SU-DHL-6 (cell line): ENCODE results near the gene HSD17B4.

Experiments used
- H2AFZ ChIP-seq: fragments of 200-600 bp; sonication (generic); 2 replicates; pipeline ENCODE4 v1.6.1; 2014; ENCODE audit warnings: low read depth, mild to moderate bottlenecking, moderate library complexity, mixed read lengths, antibody characterized with exemption, low read length; ENCODE audit not compliant: severe bottlenecking
- H3F3A ChIP-seq: fragments of 200-600 bp; shearing (Covaris generic); 2 replicates; pipeline ENCODE4 v1.6.0; 2016; ENCODE audit warnings: antibody characterized with exemption, mild to moderate bottlenecking; ENCODE audit not compliant: insufficient read depth
- H3K27ac ChIP-seq: fragments of 200-600 bp; sonication (generic); 2 replicates; pipeline ENCODE4 v1.5.1; 2016; ENCODE audit warnings: low read depth, mild to moderate bottlenecking, low read length, moderate library complexity, mixed read lengths
- H3K27me3 ChIP-seq: fragments of 200-600 bp; sonication (generic), shearing (Covaris generic); 2 replicates; pipeline ENCODE4 v1.6.0; 2014; ENCODE audit warnings: mild to moderate bottlenecking, low read length
- H3K36me3 ChIP-seq: fragments of 200-600 bp; sonication (generic); 2 replicates; pipeline ENCODE4 v1.6.1; 2014; ENCODE audit warnings: mild to moderate bottlenecking, low read length, mixed read lengths
- H3K4me2 ChIP-seq: fragments of 300-600, 200-600 bp; shearing (Covaris generic), sonication (generic); 2 replicates; pipeline ENCODE4 v1.6.0; 2014; ENCODE audit warnings: low read length, low read depth, mild to moderate bottlenecking; ENCODE audit not compliant: poor library complexity, severe bottlenecking
- H3K4me3 ChIP-seq: fragments of 200-600 bp; sonication (generic); 2 replicates; pipeline ENCODE4 v1.5.1; 2014; ENCODE audit warnings: antibody characterized with exemption, low read length, mild to moderate bottlenecking, mixed read lengths; ENCODE audit not compliant: insufficient read depth, poor library complexity, severe bottlenecking
- H3K79me2 ChIP-seq: fragments of 200-600 bp; sonication (generic); 2 replicates; pipeline ENCODE4 v1.6.1; 2014; ENCODE audit warnings: mild to moderate bottlenecking, low read length, moderate library complexity; ENCODE audit not compliant: insufficient read depth
- H3K9ac ChIP-seq: fragments of 200-600 bp; sonication (generic); 2 replicates; pipeline ENCODE4 v1.7.0; 2014; ENCODE audit warnings: mild to moderate bottlenecking, low read length
- H3K9me2 ChIP-seq: fragments of 200-600 bp; sonication (generic); replicated peaks from 2 replicates; pipeline ENCODE4 v1.6.1; 2014; ENCODE audit warnings: low read length; ENCODE audit not compliant: insufficient read depth
- H3K9me3 ChIP-seq: fragments of 200-600 bp; sonication (generic); 2 replicates; pipeline ENCODE4 v1.6.1; 2014; ENCODE audit warnings: low read length, mixed read lengths; ENCODE audit not compliant: insufficient read depth
- H4K20me1 ChIP-seq: fragments of 200-600 bp; sonication (generic); 2 replicates; pipeline ENCODE4 v1.6.1; 2014; ENCODE audit warnings: low read depth, mild to moderate bottlenecking, antibody characterized with exemption, low read length, moderate library complexity, mixed read lengths
- CTCF ChIP-seq: fragments of 200-600 bp; sonication (generic); IDR thresholded peaks from one replicate; pipeline ENCODE4 v1.5.1; 2017; ENCODE audit warnings: antibody characterized with exemption, mild to moderate bottlenecking, low read length, moderate library complexity; ENCODE audit not compliant: insufficient read depth, poor library complexity, severe bottlenecking
- EZH2phosphoT487 ChIP-seq: fragments of 200-600 bp; sonication (generic), shearing (Covaris generic); conservative IDR thresholded peaks from 2 replicates; pipeline ENCODE4 v1.6.1; 2018; ENCODE audit warnings: mild to moderate bottlenecking, antibody characterized with exemption, low read length, moderate library complexity, mixed read lengths

HSD17B4 gene

GRCh38 chr5:119541716-119542115 lies 89.4 kb downstream of the HSD17B4 start:
- peaks cover 4% of the 10 kb centered on the region; the same call in 1 of the 2 replicates for H3K36me3 ChIP-seq
- no peaks in the 10 kb centered on the region for H3K79me2 ChIP-seq

GRCh38 chr5:119551819-119552218 lies 99.5 kb downstream of the HSD17B4 start:
- H3K36me3 ChIP-seq = no peaks in the 10 kb centered on the region
- TF ChIP-seq EZH2phosphoT487 (no peak), CTCF (no peak)
- H3K9me3 ChIP-seq = no peaks in the 10 kb centered on the region
- H2AFZ ChIP-seq = no peak overlapping the region
- no peaks in the 10 kb centered on the region for H4K20me1 ChIP-seq
- no peaks in the 10 kb centered on the region for H3K79me2 ChIP-seq
- H3K9me2 ChIP-seq = no peaks in the 10 kb centered on the region
- H3K9ac ChIP-seq = no peak overlapping the region
- H3K4me3 ChIP-seq = no peak overlapping the region
- H3F3A ChIP-seq = no peaks in the 10 kb centered on the region
- no peak overlapping the region for H3K27ac ChIP-seq
- H3K4me2 ChIP-seq = no peak overlapping the region
- no peaks in the 10 kb centered on the region for H3K27me3 ChIP-seq

More at GRCh38 chr5:119541716-119542115, 89.4 kb downstream of the HSD17B4 start:
- Histone ChIP-seq H3K9me2 (no peaks in the 10 kb centered on the region), H3K27me3 (no peaks in the 10 kb centered on the region), H3F3A (no peaks in the 10 kb centered on the region), H4K20me1 (no peaks in the 10 kb centered on the region), H2AFZ (no peak overlapping the region), H3K27ac (no peak overlapping the region), H3K4me3 (no peak overlapping the region), H3K9ac (no peak overlapping the region), H3K4me2 (no peak overlapping the region), H3K9me3 (no peaks in the 10 kb centered on the region)
- no peak for TF ChIP-seq CTCF
- no peak for TF ChIP-seq EZH2phosphoT487

- Histone ChIP-seq H3K9me2 (no peaks in the 10 kb centered on the region), H3K79me2 (no peaks in the 10 kb centered on the region), H4K20me1 (no peaks in the 10 kb centered on the region), H3K9ac (no peak overlapping the region), H3K27me3 (no peaks in the 10 kb centered on the region), H3F3A (no peaks in the 10 kb centered on the region), H3K4me2 (no peak overlapping the region), H3K27ac (no peak overlapping the region), H3K36me3 (no peaks in the 10 kb centered on the region), H2AFZ (no peak overlapping the region), H3K9me3 (no peaks in the 10 kb centered on the region), H3K4me3 (no peak overlapping the region)
- no peak for TF ChIP-seq EZH2phosphoT487
- no peak for TF ChIP-seq CTCF
Observed at GRCh38 chr5:119554597-119554996, 102.3 kb downstream of the HSD17B4 start.

- no peak overlapping the region for H3K27ac ChIP-seq
- H2AFZ ChIP-seq = no peak overlapping the region
- TF ChIP-seq EZH2phosphoT487 (no peak), CTCF (no peak)
- H3K9ac ChIP-seq = no peak overlapping the region
- no peaks in the 10 kb centered on the region for H3K27me3 ChIP-seq
- no peak overlapping the region for H3K4me2 ChIP-seq
- no peaks in the 10 kb centered on the region for H3K9me2 ChIP-seq
- H3K36me3 ChIP-seq = no peaks in the 10 kb centered on the region
- H4K20me1 ChIP-seq = no peaks in the 10 kb centered on the region
- H3K9me3 ChIP-seq = no peaks in the 10 kb centered on the region
- no peaks in the 10 kb centered on the region for H3F3A ChIP-seq
- H3K4me3 ChIP-seq = no peak overlapping the region
- no peaks in the 10 kb centered on the region for H3K79me2 ChIP-seq
Observed at GRCh38 chr5:119570910-119571309, 118.6 kb downstream of the HSD17B4 start.
